ENCODE data around the gene EDN2.

The EDN2 gene

DNA sequence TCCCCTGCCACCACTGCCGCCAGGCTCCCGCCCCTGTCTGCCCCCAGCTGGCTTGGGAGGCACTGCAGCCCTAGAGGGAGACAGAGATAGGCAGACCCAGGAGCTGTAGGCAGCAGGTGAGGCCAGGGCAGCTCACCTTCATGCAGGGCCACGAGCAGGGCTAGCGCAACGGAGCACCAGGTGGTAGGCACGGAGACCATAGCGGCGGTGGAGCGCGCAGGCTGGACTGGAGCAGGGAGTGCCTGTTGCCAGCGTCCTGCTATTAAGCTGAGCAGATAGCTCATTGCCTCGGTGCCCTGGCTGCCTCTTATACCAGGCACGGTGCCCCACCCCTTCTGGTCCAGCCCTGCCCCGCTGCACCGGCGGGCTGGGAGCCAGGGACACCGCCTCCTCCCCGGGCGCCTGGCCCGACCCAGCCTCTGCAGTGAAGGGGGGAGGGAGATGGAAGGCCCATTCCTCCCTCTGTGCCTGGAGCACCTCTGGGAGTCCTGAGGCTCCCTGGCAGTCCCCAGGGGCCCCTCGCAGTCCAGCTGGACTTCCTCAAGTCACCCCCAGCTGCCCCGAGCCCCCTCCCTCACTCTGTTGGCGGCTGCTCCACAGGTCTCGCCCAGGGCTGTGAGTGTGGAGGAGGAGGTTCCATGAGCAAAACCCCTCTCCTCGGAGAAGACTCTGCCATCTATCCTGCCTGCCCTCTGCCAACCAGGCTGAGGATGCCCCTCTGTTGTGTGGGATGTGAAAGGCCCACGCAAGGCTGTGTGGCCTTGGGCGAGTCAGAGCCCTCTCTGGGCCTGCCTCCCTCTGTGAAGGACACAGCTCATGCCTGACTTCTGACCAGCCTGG lies at the start of gene EDN2:
TSS of gene EDN2 (minus strand) at position 282 of the 840 bp plus-strand sequence. CDS start at position 200, 82 bp downstream.
- no peak for DNase-seq (ENCODE audit: low read depth in 2 of 2)

DNA sequence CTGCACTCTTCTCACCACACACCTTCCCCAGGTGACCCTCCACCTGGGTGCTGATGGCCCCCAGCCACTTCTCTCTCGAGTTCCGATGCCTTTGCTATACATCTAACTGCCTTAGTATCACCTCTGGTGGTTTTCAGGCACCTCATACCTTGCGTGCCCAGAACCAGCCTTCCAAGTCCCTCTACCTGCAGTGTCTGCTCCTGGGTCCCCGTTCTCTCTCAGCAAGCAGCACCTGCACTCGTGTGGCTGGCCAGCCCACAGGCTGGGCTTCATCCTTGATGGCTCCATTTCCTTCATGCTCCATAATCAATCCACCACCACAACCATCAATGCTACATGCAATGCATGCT lies 49.2 kb upstream of the EDN2 start:
- DNase-seq (ENCODE audit: low read depth in 2 of 2): no peak

DNA sequence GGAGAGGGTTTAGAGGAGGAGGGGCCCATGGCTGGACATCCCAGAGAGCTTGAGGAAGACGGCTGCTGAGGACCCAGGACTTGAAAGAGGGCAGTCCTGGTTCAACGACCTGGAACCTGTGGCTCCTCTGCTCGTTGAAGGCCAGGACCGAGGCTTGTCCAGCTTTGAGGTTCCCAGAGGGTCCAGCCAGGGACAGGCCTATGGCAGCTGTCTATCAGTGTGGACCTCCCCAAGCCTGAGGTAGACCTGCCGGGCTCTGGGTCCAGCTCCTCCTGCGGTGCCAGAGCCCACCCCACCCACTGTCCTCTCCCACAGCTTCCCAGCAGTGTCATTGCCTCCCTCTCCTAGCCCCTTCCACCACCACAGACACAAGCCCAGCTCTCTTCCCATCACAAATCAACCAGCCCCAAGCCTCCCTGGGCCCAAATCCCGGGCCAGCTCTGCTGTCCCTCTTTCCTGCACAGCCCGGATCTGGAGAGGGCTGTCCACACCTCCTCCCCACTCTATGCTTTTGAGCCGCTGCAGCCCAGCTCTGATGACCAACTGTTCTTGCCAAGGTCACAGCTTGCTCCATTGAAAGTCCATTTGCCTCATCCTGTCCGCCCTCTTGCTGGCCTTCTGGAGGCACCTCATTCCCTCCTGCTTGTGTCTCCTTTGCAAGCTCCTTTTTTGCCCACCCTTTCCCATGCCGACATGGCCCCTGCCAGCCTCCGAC lies 48.7 kb upstream of the EDN2 start:
- no peak for DNase-seq (ENCODE audit: low read depth in 2 of 2)

DNA sequence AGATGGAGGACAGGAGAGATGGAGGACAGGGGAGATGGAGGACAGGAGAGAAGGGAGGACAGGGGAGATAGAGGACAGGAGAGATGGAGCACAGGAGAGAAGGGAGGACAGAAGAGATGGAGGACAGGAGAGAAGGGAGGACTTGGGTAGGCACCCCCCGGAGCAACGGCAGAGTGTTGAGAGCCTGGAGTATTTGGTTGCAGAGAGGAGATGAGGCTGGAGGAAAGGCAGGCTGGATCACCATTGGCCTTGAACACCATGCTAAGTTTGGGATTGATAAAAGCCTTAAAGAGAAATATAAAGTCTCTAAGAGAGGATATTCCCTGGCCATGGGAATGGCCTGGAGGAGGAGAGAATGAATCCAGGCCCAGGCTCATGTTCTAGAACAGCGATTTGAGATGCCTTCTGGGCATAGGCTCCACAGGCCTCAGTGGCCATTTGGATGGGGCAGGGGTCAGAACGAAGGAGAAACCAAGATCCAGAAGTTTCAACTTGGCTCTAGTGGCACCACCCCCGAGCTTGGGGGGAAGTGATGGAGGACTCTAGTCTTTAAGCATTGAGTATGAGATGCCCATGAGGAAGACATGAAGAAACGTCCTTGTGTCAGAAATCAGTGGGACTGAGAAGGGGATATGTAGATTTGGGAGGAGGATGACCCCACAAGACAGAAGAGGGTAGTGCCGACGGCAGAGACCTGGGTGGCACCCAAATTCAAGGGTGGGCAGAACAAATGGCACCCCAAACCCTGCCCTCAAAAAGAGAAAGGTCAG lies 47.9 kb upstream of the EDN2 start:
- DNase-seq (ENCODE audit: low read depth in 2 of 2): no peak

DNA sequence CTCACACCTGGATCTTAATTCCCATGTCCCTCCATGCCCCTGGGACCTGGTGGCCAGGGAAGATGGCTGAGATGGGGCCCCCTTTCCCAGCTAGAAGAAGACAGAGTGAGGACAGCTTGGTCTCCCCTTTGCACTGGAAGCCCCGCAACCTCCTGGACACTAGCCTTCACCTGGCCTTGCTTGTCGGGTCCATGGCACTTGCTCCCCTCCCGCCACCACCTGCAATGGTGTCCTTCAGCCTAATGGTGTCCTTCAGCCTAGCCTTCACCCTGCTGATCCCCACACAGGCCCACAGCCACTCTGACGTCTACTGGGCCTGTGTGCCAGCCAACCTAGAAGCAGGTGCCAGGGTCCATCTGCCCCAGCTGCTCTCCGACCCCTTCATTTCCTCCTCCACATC lies 45.9 kb upstream of the EDN2 start:
- no peak for DNase-seq (ENCODE audit: low read depth in 2 of 2)

DNA sequence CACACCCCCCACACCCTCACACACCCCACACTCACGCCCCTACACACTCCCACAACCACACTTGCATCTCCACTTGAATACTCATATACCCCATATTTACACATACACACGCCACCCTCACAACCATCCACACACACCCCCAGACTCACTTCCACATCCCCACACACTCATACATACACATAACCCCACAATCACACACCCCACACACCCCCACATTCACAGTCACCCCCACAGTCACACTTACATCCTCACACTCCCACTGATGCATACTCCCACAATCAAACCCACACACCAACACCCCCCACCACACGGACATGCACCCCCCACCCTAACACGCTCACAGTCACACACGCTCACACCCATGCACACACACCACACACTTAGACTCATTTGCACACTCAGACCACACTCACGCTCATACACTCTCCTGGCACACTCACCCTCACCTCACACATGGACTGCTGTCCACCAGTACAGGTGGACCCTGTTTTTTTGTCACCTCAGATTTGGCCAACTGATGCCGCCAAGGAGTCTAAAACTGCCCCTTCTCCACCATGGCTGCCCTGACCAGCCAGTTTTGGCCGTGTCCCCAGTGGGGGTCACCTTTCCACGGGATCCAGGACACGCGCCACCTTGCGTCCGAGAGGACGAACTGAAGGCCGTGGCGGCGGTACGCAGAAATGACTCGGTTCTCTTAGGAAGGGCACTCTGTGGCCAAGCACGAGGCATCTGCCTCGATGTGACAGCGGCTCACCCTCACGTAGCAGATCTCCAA lies 45.3 kb upstream of the EDN2 start:
- DNase-seq (ENCODE audit: low read depth in 2 of 2): no peak

DNA sequence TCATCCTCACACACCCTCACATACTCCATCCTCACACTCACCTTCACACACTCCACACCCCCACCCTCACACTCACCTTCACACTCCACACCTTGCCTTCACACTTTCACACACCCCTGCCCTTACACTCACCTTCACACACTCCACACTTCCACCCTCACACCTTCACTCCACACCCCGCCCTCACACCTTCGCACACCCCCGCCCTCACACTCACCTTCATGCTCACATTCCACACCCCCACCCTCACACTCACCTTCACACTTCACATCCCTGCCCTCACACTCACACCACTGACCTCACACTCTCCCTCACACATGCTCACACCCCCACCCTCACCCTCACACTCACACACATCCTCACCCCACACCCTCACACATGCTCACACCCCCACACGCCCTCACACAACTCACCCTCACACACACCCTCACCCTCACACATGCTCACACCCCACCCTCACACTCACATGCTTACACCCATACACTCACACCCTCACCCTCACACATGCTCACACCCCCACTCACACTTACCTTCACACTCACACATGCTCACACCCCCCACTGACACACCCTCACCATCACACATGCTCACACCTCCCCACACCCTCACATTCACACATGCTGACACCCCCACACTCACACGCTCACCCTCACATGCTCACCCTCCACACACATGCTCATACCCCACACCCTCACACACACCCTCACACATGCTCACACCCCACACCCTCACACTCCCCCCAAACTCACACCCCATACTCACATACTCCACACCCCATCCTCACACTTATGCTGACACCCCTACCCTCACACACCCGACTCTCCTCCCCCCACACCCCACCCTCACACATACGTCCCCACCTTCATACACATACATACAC lies 44.5 kb upstream of the EDN2 start:
- DNase-seq (ENCODE audit: low read depth in 2 of 2): no peak

DNA sequence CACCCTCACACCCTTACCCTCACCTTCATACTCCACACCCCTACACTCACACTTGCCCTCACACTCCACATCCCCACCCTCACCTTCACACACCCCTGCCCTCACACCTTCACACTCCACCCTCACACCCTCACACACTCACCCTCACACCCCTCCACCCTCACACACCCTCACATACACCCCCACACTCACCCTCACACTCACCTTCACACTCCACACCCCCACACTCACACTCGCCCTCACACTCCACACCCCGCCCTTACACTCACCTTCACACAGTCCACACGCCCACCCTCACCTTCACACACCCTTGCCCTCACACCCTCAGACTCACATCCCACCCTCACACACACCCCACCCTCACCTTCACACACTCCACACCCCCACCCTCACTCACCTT lies 43.6 kb upstream of the EDN2 start:
- DNase-seq (ENCODE audit: low read depth in 2 of 2): no peak

DNA sequence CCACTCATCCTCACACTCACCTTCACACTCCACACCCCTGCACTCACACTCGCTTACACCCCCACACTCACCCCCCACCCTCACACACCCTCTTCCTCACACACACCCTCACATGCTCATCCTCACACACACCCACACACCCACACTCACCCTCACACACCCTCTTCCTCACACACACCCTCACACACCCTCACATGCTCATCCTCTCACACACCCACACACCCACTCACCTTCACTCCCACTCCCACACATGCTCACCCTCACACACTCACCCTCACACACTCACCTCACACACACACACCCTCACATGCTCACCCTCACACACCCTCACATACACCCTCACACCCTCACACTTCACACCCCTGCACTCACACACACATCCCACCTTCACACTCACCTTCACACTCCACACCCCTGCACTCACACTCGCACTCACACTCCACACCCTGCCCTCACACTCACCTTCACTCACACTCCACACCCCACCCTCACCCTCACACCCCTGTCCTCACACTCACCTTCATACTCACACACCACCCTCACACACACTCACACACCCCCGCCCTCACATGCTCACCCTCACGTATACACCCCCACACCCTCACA lies 42.6 kb upstream of the EDN2 start:
- DNase-seq (ENCODE audit: low read depth in 2 of 2): no peak

DNA sequence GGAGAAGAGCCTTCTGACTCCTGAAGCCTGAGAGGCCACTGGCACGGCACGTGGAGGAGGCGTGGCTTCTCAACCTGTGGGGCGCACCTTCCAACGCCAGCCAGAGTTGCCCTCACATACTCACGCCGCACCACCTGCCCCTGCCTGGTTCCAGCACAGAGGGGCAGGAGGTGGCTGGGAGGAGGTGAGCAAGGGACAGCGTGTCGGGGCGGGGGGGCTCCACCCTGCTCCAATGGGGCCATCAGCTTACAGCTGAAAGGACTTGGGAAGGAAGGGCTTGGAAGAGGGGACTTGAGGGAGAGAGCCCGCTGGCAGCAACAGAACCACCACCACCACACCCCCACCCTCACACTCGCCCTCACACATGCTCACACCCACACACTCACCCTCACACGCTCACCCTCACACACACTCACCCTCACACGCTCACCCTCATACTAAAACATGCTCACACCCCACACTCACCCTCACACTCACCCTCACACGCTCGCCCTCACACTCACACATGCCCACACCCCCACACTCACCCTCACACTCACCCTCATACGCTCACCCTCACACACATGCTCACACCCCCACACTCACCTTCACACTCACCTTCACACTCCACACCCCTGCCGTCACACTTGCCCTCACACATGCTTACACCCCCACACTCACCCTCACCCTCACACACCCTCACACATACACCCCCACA lies 41.6 kb upstream of the EDN2 start:
- DNase-seq (ENCODE audit: low read depth in 2 of 2): no peak

DNA sequence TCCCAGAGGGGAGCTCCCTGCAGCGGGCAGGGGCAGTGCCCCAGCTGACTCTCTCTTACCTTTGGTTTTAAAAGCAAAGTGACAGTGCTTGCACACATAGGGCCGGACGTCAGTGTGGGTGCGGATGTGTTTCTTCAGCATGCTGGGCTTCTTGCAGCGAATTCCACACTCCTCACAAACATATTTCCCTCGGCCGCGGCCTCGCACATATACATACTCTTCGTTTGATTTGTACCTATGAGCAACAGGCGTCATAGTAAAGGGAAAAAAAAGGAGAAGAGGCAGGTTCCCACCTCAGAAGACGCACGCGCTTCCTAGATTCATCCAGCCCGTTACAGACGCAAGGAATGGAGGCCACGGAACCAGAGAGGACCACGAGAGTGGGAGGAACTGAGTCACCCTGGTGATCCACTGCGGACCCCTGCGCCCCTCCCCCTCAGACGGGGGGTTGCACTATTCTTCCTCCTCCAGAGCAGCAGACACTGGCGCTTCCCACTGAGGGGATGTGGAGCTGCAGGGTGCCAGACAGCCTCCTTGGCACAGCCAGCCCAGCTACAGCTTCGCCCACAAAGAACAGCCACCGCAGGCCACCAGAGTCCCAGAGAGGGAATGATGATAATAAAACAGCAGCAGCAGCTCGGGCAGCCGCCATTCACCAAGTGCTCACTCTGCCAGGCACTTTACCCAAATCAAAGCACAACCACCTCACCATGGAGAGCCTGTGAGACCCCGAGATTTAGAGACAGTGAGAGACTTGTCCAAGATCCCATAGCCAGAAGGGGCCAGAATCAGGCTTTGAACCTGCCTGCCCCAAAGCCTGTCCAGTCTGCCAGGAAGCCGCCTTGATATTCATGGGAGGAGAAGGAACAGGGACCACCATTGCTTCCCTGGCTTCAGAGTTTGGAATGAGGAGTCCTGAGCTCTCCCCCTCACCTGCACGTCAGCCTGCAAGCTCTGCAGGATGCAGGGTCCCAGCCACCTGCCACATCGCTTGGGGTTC lies 40.5 kb upstream of the EDN2 start:
- DNase-seq (ENCODE audit: low read depth in 2 of 2): no peak

DNA sequence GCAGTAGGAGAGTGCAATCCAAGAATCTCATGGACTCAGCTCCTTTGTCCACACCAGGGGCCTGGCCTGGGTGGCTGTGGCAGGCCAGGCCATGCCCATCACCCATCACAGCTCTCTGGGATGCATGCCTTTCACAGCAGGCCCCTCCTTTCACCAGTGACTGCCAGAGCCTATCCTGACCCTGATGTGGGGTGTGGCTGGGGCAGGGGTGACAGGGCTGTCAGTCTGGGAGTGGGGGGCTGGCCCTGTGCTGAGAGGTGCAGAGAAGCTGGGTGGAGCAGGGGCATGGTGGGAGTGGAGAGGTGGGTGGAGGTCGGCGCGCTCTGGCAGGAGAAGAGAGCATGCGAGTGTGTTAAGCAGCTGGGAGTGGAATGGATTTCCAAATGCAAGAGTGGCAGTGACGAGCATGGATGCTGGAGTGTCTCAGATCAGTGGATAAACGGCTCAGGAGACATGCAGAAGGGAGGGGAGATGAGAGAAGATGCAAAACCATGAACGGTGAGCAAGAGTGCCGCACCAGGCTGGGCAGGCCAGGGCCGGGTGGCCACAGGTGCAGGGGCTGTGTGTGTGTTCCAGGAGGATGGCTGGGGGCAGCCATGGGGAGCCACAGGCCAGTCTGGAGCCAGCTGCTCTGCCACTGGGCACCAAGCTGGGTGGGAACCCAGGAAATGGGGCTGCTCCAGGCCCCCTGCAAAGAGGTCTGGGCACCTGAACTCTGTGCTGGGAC lies 39.6 kb upstream of the EDN2 start:
- DNase-seq (ENCODE audit: low read depth in 2 of 2): no peak

DNA sequence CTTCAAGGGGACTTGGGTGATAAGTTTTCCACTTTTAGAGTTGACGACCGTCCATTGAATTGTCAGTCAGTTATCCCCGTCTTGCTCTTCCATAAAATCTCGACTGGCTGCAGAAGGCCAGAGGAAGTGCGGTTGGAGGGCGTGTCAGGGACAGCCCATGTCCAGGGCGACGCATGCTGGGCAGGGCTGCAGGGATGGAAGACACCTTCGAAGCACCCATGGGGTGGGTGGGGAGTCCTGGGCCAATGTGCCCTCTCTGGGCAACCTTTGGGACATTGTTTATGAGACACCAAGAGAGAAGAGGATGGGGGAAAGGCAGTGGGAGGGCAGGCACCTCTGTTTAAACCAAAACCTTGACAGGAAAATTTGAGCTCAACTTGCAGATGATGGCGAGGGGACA lies 38.6 kb upstream of the EDN2 start:
- DNase-seq (ENCODE audit: low read depth in 2 of 2): no peak

DNA sequence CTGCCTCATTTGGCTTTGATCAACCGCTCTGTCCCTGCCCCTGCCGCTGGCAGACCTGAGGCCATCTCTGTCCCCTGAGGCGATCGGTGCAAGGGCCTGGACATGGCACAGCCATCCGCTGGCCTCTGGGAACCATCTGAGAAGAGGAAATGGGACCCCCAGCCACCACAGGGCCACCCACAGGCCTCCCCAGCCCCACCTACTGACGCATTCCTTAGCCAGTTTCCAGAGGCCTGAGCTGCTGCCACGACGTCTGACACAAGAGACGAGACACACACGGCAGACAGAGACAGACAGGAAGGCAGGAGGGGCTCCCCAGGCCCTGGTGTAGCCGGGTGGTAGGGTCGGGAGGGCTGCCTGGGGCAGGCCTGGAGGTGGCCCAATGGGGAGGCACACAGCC lies 37.3 kb upstream of the EDN2 start:
- no peak for DNase-seq (ENCODE audit: low read depth in 2 of 2)

DNA sequence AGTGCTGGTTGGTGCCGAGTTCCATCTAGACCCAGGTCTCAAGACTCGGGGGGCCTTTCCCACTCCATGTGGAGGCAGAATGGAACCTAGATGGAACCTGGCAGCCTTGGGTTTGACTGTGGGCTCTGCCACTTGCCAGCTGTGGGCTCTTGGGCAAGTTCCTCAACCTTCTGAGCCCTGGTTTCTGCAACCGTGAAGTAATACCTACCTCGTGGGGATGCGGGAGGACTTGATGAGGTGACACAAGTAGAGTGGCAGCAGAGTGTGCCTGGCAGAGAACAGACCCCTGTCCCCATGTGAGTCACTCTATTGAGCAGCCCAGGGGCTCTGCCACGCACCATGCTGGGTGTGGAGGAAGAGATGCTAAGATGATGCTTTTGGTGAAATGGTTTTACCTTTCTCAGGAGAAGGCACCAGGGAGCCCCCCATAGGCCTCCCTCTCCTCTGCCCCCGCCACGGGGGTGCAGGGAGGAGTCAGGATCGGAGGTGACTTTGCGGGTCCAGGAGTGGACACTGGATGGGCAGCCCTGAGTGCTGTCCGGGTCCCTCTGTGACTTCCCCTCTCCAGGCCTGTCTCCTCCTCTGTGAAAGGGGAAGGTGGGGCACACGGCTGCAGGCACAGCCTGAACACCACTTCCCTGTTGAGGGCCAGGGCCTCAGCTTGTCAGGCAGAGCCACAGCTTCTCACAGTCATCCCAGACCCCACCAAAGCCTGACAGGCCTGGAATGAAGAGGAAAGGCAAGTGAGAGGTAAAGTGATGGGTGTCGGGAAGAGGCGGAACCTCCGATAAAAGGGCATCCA lies 36.7 kb upstream of the EDN2 start:
- DNase-seq (ENCODE audit: low read depth in 2 of 2): no peak

DNA sequence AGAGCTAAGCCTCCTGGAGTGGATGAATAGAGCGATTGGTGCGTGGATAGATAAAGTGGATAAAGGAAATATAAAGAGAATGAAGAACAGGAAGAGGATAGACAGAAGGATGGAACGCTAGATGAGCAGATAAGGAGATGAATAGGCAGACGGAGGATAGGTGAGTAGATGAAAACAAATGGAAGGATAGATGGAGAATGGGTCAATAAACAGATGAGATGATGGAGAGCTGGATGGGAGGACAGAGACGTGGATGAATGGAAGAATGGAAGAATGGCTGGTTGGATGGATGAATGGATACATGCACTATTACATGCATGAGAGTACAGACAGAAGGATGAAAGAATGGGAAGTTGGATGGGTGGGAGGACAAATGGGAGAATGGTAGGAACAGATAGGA lies 35.2 kb upstream of the EDN2 start:
- DNase-seq (ENCODE audit: low read depth in 2 of 2): no peak

DNA sequence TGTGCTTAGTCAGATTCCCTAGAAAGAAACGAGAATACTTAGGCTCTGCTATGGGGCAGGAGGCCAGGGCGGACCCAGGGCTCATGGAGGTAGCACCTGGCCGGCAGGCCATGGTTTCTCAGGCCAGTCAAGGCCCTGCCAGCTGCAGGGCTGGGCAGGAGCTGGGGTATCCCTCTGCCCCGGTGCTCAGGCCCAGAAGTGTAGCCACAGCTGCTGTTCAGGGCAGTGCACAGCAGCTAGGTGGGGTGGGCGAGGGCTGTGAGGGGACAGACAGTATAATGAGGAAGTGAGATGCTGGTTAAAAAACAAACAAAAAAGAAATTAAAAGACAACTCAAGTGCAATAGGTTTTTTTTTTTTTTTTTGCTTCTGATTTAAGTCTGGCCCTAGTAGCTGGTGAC lies 34.0 kb upstream of the EDN2 start:
- DNase-seq (ENCODE audit: low read depth in 2 of 2): no peak
